SK-N-SH treated with all-trans-retinoic acid at 6 μM for 48 hours (cell line): ENCODE results near the gene DNM2.

ENCODE experiments used
- ATAC-seq: fragments of 200-7000 bp; cut with Tn5 transposase; 3 replicates; pipeline ENCODE4 v1.9.1; 2020; ENCODE audit warnings: mild to moderate bottlenecking, moderate library complexity
- ARNTL ChIP-seq: fragments of 450-650 bp; formaldehyde crosslinking; IDR thresholded peaks from 2 replicates; pipeline ENCODE4 v1.5.0; 2020; ENCODE audit warnings: low read depth, mild to moderate bottlenecking, moderate library complexity, borderline replicate concordance
- BACH2 ChIP-seq: fragments of 250-450 bp; sonication (Bioruptor Pico); IDR thresholded peaks from 2 replicates; pipeline ENCODE4 v1.9.0; 2021; ENCODE audit warnings: mild to moderate bottlenecking, borderline replicate concordance
- CREB5 ChIP-seq: fragments of 250-450 bp; sonication (Bioruptor Pico); IDR thresholded peaks from 2 replicates; pipeline ENCODE4 v1.5.1; 2020; ENCODE audit warnings: low read depth, mild to moderate bottlenecking, moderate library complexity
- CSDC2 ChIP-seq: fragments of 250-450 bp; sonication (Bioruptor Pico); IDR thresholded peaks from 2 replicates; pipeline ENCODE4 v1.5.0; 2020; ENCODE audit warnings: mild to moderate bottlenecking, moderate library complexity
- CSRNP3 ChIP-seq: fragments of 250-450 bp; sonication (Bioruptor Pico); IDR thresholded peaks from 2 replicates; pipeline ENCODE4 v1.5.1; 2021; ENCODE audit warnings: mild to moderate bottlenecking, moderate library complexity
- ESRRG ChIP-seq: fragments of 250-450 bp; sonication (Bioruptor Pico); IDR thresholded peaks from 2 replicates; pipeline ENCODE4 v1.6.1; 2021; ENCODE audit warnings: mild to moderate bottlenecking
- GLIS3 ChIP-seq: fragments of 250-450 bp; sonication (Bioruptor Pico); IDR thresholded peaks from 2 replicates; pipeline ENCODE4 v1.5.0; 2020; ENCODE audit warnings: mild to moderate bottlenecking, moderate library complexity
- ISL1 ChIP-seq: fragments of 250-450 bp; sonication (Bioruptor Pico); IDR thresholded peaks from 2 replicates; pipeline ENCODE4 v2.1.2; 2022; ENCODE audit warnings: mild to moderate bottlenecking, moderate library complexity
- OSR1 ChIP-seq: fragments of 250-450 bp; sonication (Bioruptor Pico); IDR thresholded peaks from 2 replicates; pipeline ENCODE4 v1.8.0; 2022; ENCODE audit warnings: moderate library complexity, mild to moderate bottlenecking, inconsistent platforms
- POU6F1 ChIP-seq: fragments of 250-450 bp; sonication (Bioruptor Pico); IDR thresholded peaks from 2 replicates; pipeline ENCODE4 v1.8.0; 2021; ENCODE audit warnings: low read depth, mild to moderate bottlenecking, moderate library complexity, borderline replicate concordance
- PPARA ChIP-seq: fragments of 250-450 bp; sonication (Bioruptor Pico); IDR thresholded peaks from 2 replicates; pipeline ENCODE4 v1.5.0; 2020; ENCODE audit warnings: mild to moderate bottlenecking, borderline replicate concordance
- RARB ChIP-seq: fragments of 250-450 bp; sonication (Bioruptor Pico); IDR thresholded peaks from 2 replicates; pipeline ENCODE4 v1.8.0; 2021; ENCODE audit warnings: mild to moderate bottlenecking, moderate library complexity
- SNAI2 ChIP-seq: fragments of 250-450 bp; sonication (Bioruptor Pico); IDR thresholded peaks from 2 replicates; pipeline ENCODE4 v1.5.0; 2020; ENCODE audit warnings: mild to moderate bottlenecking, moderate library complexity
- TCF4 ChIP-seq: fragments of 250-450 bp; sonication (Bioruptor Pico); IDR thresholded peaks from 2 replicates; pipeline ENCODE4 v1.8.0; 2021; ENCODE audit warnings: mild to moderate bottlenecking, moderate library complexity, borderline replicate concordance
- TOX ChIP-seq: fragments of 250-450 bp; sonication (Bioruptor Pico); IDR thresholded peaks from 2 replicates; pipeline ENCODE4 v1.8.0; 2021; ENCODE audit warnings: mild to moderate bottlenecking, moderate library complexity, borderline replicate concordance
- TSHZ2 ChIP-seq: fragments of 250-450 bp; sonication (Bioruptor Pico); IDR thresholded peaks from 2 replicates; pipeline ENCODE4 v1.5.0; 2020; ENCODE audit warnings: mild to moderate bottlenecking, moderate library complexity
- ZC3H10 ChIP-seq: fragments of 250-450 bp; sonication (Bioruptor Pico); IDR thresholded peaks from 2 replicates; pipeline ENCODE4 v1.5.1; 2021; ENCODE audit warnings: mild to moderate bottlenecking, moderate library complexity
- ZFP3 ChIP-seq: fragments of 250-450 bp; sonication (Bioruptor Pico); IDR thresholded peaks from 2 replicates; pipeline ENCODE4 v1.5.0; 2020; ENCODE audit warnings: mild to moderate bottlenecking, moderate library complexity
- ZFP30 ChIP-seq: fragments of 450-650 bp; formaldehyde crosslinking; IDR thresholded peaks from 2 replicates; pipeline ENCODE4 v1.5.0; 2022; ENCODE audit warnings: mild to moderate bottlenecking, moderate library complexity
- ZNF565 ChIP-seq: fragments of 450-650 bp; formaldehyde crosslinking; conservative IDR thresholded peaks from 2 replicates; pipeline ENCODE4 v1.5.0; 2020; ENCODE audit warnings: low read depth, mild to moderate bottlenecking, moderate library complexity
- ZNF70 ChIP-seq: fragments of 450-650 bp; formaldehyde crosslinking; IDR thresholded peaks from 2 replicates; pipeline ENCODE4 v1.5.0; 2020; ENCODE audit warnings: mild to moderate bottlenecking, moderate library complexity
- ZNF8 ChIP-seq: fragments of 450-650 bp; formaldehyde crosslinking; IDR thresholded peaks from 2 replicates; pipeline ENCODE4 v1.5.0; 2020; ENCODE audit warnings: mild to moderate bottlenecking, moderate library complexity

Gene DNM2

GRCh38 chr19:10858204-10858828 is 140.4 kb downstream of the DNM2 start (continued):
- no peak for TF ChIP-seq POU6F1 (CRISPR knock-in tag)
- TF ChIP-seq TCF4 (CRISPR knock-in tag) = no peak

- peak; percentile 61 for ATAC-seq
- TF ChIP-seq RARB (CRISPR knock-in tag) (no peak), TOX (CRISPR knock-in tag) (no peak), ZFP30 (no peak), SNAI2 (no peak), GLIS3 (CRISPR knock-in tag) (no peak), CSDC2 (CRISPR knock-in tag) (no peak), ARNTL (CRISPR knock-in tag) (no peak), ISL1 (CRISPR knock-in tag) (no peak), ZFP3 (CRISPR knock-in tag) (no peak), OSR1 (CRISPR knock-in tag) (no peak), ZNF70 (CRISPR knock-in tag) (no peak), BACH2 (CRISPR knock-in tag) (no peak), ZNF8 (CRISPR knock-in tag) (no peak), ZC3H10 (CRISPR knock-in tag) (no peak)
Observed at GRCh38 chr19:10861103-10861651, 143.3 kb downstream of the DNM2 start.

- TF ChIP-seq TOX (CRISPR knock-in tag) (no peak), RARB (CRISPR knock-in tag) (no peak), PPARA (CRISPR knock-in tag) (no peak), CSRNP3 (CRISPR knock-in tag) (no peak), ARNTL (CRISPR knock-in tag) (no peak), CREB5 (CRISPR knock-in tag) (no peak), BACH2 (CRISPR knock-in tag) (no peak), ZFP30 (no peak), POU6F1 (CRISPR knock-in tag) (no peak), ZNF8 (CRISPR knock-in tag) (no peak), ZNF565 (CRISPR knock-in tag) (no peak), ZC3H10 (CRISPR knock-in tag) (no peak), ISL1 (CRISPR knock-in tag) (no peak), TSHZ2 (no peak), TCF4 (CRISPR knock-in tag) (no peak), ESRRG (CRISPR knock-in tag) (no peak)
- no peak for ATAC-seq
Observed at GRCh38 chr19:10862561-10863106, 144.8 kb downstream of the DNM2 start.
